Neural cell (in vitro differentiated cells): ENCODE measurements around the gene BMP2K. TPM values are rescaled to one million over a fixed set of nuclear protein-coding genes. Genes with fewer than 3 reads are reported as not detected.

Source experiments
- H2AFZ ChIP-seq: fragments of 200-600, 300-800 bp; sonication (generic), shearing (Covaris generic); 2 replicates; pipeline ENCODE4 v1.6.0; 2014; ENCODE audit warnings: low read depth, mild to moderate bottlenecking, antibody characterized with exemption, low read length, moderate library complexity
- H3F3A ChIP-seq: fragments of 200-600 bp; shearing (Covaris generic); 2 replicates; pipeline ENCODE4 v1.6.1; 2016; ENCODE audit warnings: mild to moderate bottlenecking, moderate library complexity, mixed read lengths, antibody characterized with exemption, low read length; ENCODE audit not compliant: insufficient read depth, poor library complexity, severe bottlenecking
- H3K27ac ChIP-seq: fragments of 200-600, 300-800 bp; sonication (generic), shearing (Covaris generic); 2 replicates; pipeline ENCODE4 v1.5.1; 2014; ENCODE audit warnings: mild to moderate bottlenecking, low read length, moderate library complexity
- H3K27me3 ChIP-seq: fragments of 300-800, 200-600 bp; sonication (generic), shearing (Covaris generic); 2 replicates; pipeline ENCODE4 v1.6.0; 2014; ENCODE audit warnings: mild to moderate bottlenecking, low read depth, low read length, moderate library complexity; ENCODE audit not compliant: insufficient read depth
- H3K36me3 ChIP-seq: fragments of 300-800, 200-600 bp; sonication (generic), shearing (Covaris generic); 2 replicates; pipeline ENCODE4 v1.5.1; 2014; ENCODE audit warnings: mild to moderate bottlenecking, antibody characterized with exemption, low read length, moderate library complexity; ENCODE audit not compliant: insufficient read depth
- H3K4me2 ChIP-seq: fragments of 300-800, 200-600 bp; sonication (generic), shearing (Covaris generic); 2 replicates; pipeline ENCODE4 v1.6.0; 2014; ENCODE audit warnings: mild to moderate bottlenecking, low read length
- H3K4me3 ChIP-seq: fragments of 300-800, 200-600 bp; sonication (generic), shearing (Covaris generic); 2 replicates; pipeline ENCODE4 v1.5.1; 2014; ENCODE audit warnings: mild to moderate bottlenecking, low read length, moderate library complexity
- H3K79me2 ChIP-seq: fragments of 200-600 bp; shearing (Covaris generic); replicated peaks from 2 replicates; pipeline ENCODE4 v1.6.0; 2014; ENCODE audit warnings: mild to moderate bottlenecking, low read length, moderate library complexity; ENCODE audit not compliant: insufficient read depth
- H3K9ac ChIP-seq: fragments of 300-800, 200-600 bp; sonication (generic), shearing (Covaris generic); 2 replicates; pipeline ENCODE4 v1.6.1; 2016; ENCODE audit warnings: mild to moderate bottlenecking, low read length, mixed read lengths
- H3K9me2 ChIP-seq: fragments of 200-600 bp; shearing (Covaris generic); 2 replicates; pipeline ENCODE4 v1.6.1; 2016; ENCODE audit warnings: mild to moderate bottlenecking, low read length, mixed read lengths; ENCODE audit not compliant: insufficient read depth
- H3K9me3 ChIP-seq: fragments of 200-600, 300-800 bp; sonication (generic), shearing (Covaris generic); 2 replicates; pipeline ENCODE4 v1.6.1; 2016; ENCODE audit warnings: mild to moderate bottlenecking, mixed run types, low read length, moderate library complexity, mixed read lengths
- H4K20me1 ChIP-seq: fragments of 200-600 bp; shearing (Covaris generic); 2 replicates; pipeline ENCODE4 v1.6.1; 2016; ENCODE audit warnings: mild to moderate bottlenecking, mixed run types; ENCODE audit not compliant: insufficient read depth
- EP300 ChIP-seq: fragments of 450-650 bp; conservative IDR thresholded peaks from 2 replicates; pipeline ENCODE4 v1.6.1; 2014; ENCODE audit warnings: antibody characterized with exemption, mild to moderate bottlenecking, moderate library complexity; ENCODE audit not compliant: poor library complexity, severe bottlenecking
- EZH2 ChIP-seq: fragments of 200-600, 300-800 bp; shearing (Covaris generic), sonication (generic); IDR thresholded peaks from 2 replicates; pipeline ENCODE4 v1.6.1; 2014; ENCODE audit warnings: antibody characterized with exemption, low read length, borderline replicate concordance, mild to moderate bottlenecking; ENCODE audit not compliant: insufficient read depth, poor library complexity, severe bottlenecking
- MXI1 ChIP-seq: fragments of 450-650 bp; conservative IDR thresholded peaks from 2 replicates; pipeline ENCODE4 v1.6.1; 2014; ENCODE audit warnings: antibody characterized with exemption, mild to moderate bottlenecking; ENCODE audit not compliant: poor library complexity, severe bottlenecking
- POLR2AphosphoS5 ChIP-seq: IDR thresholded peaks from 2 replicates; pipeline ENCODE4 v1.6.1; 2012
- RAD21 ChIP-seq: fragments of 450-650 bp; conservative IDR thresholded peaks from 2 replicates; pipeline ENCODE4 v1.6.1; 2014; ENCODE audit warnings: antibody characterized with exemption, mild to moderate bottlenecking, moderate library complexity
- SMC3 ChIP-seq: fragments of 450-650 bp; conservative IDR thresholded peaks from 2 replicates; pipeline ENCODE4 v1.6.1; 2014; ENCODE audit warnings: antibody characterized with exemption, mild to moderate bottlenecking, moderate library complexity; ENCODE audit not compliant: poor library complexity
- TAF1 ChIP-seq: IDR thresholded peaks from 2 replicates; pipeline ENCODE4 v1.6.1; 2012; ENCODE audit warnings: low read depth
- polyA plus RNA-seq: library from polyadenylated mRNA; depleted of rRNA; stranded (reverse); fragments of >200 nt; gene quantifications from 2 replicates; pipeline ENCODE4 v1.2.3, GENCODE V29; 2014
- TF ChIP-seq, protein P1 (sequence below): IDR thresholded peaks from 2 replicates; pipeline ENCODE4 v1.6.1; 2012; ENCODE audit warnings: borderline replicate concordance
- TF ChIP-seq, protein P2 (sequence below): fragments of 450-650 bp; IDR thresholded peaks from 2 replicates; pipeline ENCODE4 v1.5.1; 2014; ENCODE audit warnings: antibody characterized with exemption, mild to moderate bottlenecking, moderate library complexity; ENCODE audit not compliant: poor library complexity, severe bottlenecking

The BMP2K gene
- polyA plus RNA-seq, 1 donor from 2014 or later = 14.7 TPM

DNA sequence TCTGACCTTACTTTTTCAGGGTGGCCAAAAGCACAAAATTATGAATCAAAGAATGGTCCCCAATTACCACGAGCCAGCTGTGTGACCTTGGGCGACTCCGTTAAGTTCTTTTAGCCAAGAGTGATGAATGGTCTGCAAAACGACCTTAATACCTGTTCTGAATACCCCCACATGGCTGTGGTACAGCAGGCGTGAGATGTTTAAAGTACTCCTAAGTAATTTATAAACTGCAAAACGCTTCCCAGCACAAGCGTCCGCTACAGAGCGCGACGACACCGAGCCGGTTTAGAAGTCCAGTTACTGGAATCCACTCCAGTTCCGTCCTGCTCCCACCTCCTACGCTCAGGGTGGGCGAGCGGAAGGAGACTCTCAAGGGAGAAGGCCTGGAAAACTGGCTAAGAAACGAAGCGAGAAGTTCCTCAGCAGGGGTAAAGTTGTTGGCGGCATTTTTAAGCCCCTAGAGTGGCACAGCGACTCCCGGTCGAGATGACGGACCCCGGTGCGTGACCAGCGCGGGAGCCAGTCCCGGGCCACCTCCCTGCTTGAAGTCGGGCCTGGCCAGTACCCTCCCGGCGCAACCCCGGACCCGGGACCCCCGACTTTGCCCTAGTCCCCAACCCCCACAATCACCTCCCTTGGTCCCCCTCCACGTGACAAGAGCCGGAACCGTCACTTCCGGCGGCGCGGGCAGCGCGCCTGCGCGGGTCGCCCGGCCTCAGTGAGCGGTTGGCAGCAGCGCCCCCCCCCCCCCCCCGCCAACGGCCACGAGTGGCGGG is 659 bp upstream of the BMP2K start:
- peaks cover 35% of the 10 kb centered on the region for H3K79me2 ChIP-seq
- H4K20me1 ChIP-seq = no peaks in the 10 kb centered on the region
- no peaks in the 10 kb centered on the region for H3K9me2 ChIP-seq
- no peaks in the 10 kb centered on the region for H3F3A ChIP-seq
- TF ChIP-seq, protein P1, sequence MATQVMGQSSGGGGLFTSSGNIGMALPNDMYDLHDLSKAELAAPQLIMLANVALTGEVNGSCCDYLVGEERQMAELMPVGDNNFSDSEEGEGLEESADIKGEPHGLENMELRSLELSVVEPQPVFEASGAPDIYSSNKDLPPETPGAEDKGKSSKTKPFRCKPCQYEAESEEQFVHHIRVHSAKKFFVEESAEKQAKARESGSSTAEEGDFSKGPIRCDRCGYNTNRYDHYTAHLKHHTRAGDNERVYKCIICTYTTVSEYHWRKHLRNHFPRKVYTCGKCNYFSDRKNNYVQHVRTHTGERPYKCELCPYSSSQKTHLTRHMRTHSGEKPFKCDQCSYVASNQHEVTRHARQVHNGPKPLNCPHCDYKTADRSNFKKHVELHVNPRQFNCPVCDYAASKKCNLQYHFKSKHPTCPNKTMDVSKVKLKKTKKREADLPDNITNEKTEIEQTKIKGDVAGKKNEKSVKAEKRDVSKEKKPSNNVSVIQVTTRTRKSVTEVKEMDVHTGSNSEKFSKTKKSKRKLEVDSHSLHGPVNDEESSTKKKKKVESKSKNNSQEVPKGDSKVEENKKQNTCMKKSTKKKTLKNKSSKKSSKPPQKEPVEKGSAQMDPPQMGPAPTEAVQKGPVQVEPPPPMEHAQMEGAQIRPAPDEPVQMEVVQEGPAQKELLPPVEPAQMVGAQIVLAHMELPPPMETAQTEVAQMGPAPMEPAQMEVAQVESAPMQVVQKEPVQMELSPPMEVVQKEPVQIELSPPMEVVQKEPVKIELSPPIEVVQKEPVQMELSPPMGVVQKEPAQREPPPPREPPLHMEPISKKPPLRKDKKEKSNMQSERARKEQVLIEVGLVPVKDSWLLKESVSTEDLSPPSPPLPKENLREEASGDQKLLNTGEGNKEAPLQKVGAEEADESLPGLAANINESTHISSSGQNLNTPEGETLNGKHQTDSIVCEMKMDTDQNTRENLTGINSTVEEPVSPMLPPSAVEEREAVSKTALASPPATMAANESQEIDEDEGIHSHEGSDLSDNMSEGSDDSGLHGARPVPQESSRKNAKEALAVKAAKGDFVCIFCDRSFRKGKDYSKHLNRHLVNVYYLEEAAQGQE = peak; percentile 54
- TF ChIP-seq SMC3 (peak; percentile 44), EP300 (peak; percentile 56), TAF1 (no peak), EZH2 (no peak), MXI1 (peak; percentile 85), RAD21 (peak; percentile 46)
- H2AFZ ChIP-seq = peak overlapping the region; percentile 87
- H3K4me2 ChIP-seq = peak overlapping the region; percentile 94
- no peaks in the 10 kb centered on the region for H3K36me3 ChIP-seq
- H3K27ac ChIP-seq = peak overlapping the region; percentile 61
- no peaks in the 10 kb centered on the region for H3K9me3 ChIP-seq
- H3K4me3 ChIP-seq = peak overlapping the region; percentile 98
- H3K9ac ChIP-seq = peak overlapping the region; percentile 68
- H3K27me3 ChIP-seq = no peaks in the 10 kb centered on the region

DNA sequence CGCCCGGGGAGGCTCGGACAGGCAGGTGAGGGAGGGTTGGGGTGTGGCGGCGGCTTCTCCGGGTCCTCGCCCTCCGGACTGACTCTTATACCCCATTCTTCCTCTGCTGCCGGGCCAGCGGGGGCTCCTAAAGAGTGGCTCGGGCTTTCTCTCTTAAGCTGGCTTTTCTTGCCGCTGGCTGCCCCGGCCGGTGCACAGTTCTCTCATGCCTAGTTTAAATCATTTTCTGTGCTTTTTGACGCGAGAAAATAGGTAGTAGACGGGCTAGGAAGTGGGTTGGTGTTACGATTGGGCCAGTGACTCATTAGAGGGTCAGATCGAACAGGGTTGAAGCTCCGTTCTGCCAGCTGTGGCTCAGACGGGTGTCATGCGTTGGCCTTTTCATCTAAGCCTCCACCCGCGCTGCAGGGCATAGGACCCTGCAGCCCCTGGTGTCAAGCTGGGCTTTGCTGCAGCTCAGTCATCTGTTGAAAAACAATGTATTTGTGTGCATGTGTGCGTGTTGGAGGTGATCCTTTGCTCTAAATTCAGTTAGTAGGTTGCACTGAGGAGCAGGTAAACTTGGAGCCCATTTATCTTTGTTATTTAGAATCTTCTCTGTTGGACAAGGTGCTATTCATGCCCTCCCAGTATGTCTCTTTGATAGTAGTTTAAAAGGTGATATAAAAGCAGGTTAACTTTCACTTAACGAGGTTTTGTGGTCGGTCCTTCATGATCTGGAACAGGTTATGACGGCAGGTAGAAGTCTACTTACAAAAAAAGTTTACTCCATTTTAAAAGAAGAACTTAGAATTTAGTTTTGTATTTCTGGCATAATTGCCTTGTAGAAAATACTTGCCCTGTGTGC is 802 bp downstream of the BMP2K start:
- no peaks in the 10 kb centered on the region for H3K27me3 ChIP-seq
- peak overlapping the region; percentile 79 for H3K4me2 ChIP-seq
- no peaks in the 10 kb centered on the region for H3K9me2 ChIP-seq
- no peaks in the 10 kb centered on the region for H3K9me3 ChIP-seq
- TF ChIP-seq POLR2AphosphoS5 = peak; percentile 25
- TF ChIP-seq MXI1 = peak; percentile 39
- TF ChIP-seq, protein P2, sequence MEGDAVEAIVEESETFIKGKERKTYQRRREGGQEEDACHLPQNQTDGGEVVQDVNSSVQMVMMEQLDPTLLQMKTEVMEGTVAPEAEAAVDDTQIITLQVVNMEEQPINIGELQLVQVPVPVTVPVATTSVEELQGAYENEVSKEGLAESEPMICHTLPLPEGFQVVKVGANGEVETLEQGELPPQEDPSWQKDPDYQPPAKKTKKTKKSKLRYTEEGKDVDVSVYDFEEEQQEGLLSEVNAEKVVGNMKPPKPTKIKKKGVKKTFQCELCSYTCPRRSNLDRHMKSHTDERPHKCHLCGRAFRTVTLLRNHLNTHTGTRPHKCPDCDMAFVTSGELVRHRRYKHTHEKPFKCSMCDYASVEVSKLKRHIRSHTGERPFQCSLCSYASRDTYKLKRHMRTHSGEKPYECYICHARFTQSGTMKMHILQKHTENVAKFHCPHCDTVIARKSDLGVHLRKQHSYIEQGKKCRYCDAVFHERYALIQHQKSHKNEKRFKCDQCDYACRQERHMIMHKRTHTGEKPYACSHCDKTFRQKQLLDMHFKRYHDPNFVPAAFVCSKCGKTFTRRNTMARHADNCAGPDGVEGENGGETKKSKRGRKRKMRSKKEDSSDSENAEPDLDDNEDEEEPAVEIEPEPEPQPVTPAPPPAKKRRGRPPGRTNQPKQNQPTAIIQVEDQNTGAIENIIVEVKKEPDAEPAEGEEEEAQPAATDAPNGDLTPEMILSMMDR = peak; percentile 18
- peak; percentile 51 for TF ChIP-seq RAD21
- TF ChIP-seq, protein P1 = no peak
- no peak for TF ChIP-seq TAF1
- no peak for TF ChIP-seq EP300
- TF ChIP-seq SMC3 = peak; percentile 49
- no peak for TF ChIP-seq EZH2
- H3K9ac ChIP-seq = peak overlapping the region; percentile 68
- H2AFZ ChIP-seq = no peak overlapping the region
- peak overlapping the region; percentile 30 for H3K27ac ChIP-seq
- H3K36me3 ChIP-seq = no peaks in the 10 kb centered on the region
- H3K79me2 ChIP-seq = peaks cover 41% of the 10 kb centered on the region
- H4K20me1 ChIP-seq = no peaks in the 10 kb centered on the region
- peak overlapping the region; percentile 98 for H3K4me3 ChIP-seq
- H3F3A ChIP-seq = no peaks in the 10 kb centered on the region
